Smooth muscle cell of the pulmonary artery (primary cell): ENCODE results near the gene BCL7C. TPM values are rescaled to one million over a fixed set of nuclear protein-coding genes. Genes with fewer than 3 reads are reported as not detected.

Experiments
- total RNA-seq: library from RNA; depleted of rRNA; stranded (reverse); fragments of >200 nt; gene quantifications from 2 replicates; pipeline ENCODE4 v1.2.3, GENCODE V29; 2014

BCL7C gene
- total RNA-seq = 27.1 and 29.3 TPM in 2 replicates

DNA sequence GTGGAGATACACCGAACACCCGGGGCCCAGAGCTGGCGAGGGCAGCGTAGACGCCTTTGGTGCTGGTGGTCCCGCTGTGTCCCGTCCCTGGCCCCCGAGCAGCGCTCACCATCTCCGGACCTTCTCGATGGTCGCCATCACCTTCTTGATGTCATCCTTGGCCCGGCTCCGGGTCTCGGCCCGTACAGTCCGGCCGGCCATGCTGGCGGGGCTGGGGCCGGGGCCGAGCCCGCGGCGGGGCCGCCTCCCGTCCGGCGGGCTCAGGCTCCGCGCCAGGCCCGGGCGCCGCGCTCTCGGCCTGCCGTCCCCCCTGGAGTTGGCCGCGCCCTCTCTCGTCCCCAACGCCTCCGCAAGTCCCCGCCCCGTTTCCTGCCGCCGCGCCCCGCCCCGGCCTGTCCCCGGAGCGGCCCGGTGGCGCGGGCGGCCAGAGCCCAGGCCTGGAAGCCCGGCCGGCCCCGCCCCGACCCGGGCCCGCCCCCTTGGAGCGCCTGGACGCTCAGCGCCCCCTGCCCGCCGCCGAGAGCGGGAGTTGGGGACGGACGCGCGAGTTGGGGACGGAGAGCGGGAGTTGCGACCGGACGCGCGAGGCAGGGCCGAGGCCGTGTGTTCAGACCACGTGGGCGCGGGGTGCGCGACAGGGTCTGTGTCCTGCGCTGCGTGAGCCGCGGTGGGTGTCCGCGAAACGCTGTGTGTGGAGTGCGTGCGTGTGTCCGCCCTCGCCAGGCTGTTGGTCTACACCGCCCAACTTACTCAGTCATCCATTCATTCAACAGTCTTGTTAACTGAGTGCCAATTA lies at the start of gene BCL7C:
TSS of gene BCL7C (minus strand) at position 334 of the 796 bp plus-strand sequence. CDS start at position 201, 133 bp downstream.

DNA sequence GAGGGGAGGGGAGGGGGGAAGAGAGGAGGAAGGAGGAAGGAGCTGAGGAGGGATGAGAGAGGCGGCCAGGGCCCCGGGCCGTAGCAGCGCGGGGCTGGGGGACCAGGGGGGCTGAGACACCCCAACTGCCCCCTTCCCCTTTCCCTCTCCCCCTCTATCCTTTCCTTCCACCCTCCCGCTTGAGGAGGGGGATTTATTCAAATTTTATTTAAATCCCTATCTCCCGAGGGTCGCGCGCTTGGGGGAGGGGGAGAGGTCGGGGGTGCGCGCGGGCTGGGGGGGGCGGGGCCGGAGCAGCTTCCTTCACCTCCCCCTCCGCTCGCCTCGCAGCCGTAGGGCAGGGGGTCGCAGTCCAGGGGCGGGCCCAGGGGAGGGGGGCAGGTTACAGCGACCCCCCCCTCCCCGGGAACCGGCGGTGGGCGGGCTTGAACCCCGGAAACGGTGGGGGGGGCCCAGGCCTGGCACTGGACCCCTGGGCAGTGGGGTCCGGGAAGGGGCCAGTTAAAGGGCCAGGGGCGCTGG lies 29.7 kb upstream of the BCL7C start, which contains the start of gene FBXL19:
TSS of gene FBXL19 (plus strand) at position 19 of the 522 bp plus-strand sequence. CDS start 2,183 bp downstream, outside the sequence.

DNA sequence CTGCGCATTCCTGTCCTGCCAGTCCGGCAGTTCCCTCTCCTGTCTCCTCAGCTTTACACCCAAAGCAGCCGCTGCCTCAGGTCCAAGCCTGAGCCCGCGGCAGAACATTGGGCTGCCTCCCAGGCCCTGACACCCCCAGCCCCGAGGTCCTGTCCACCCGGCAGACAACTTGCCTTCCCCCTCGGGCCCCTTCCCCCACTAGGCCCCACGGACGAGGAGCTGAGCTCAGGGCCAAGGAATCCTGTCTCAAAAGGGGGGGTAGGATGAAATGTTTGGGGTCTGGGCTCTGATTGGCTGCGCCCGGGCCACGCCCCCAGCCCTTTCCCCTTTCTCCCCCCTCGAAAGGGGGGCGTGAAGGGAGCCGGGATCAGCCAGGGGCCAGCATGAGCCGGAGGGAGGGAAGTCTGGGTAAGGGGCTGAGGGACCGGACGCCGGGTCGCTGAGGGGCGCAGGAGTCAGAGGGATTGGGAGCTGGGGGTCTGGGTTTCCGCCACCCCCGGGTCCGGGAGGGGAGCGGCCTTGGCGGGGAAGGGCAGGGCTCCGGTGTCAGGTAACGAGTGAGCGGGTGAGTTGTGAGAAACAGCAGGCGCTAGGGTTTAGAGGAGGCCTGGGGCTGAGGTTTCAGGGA lies 2.5 kb upstream of the BCL7C start, which contains the start of gene CTF1:
TSS of gene CTF1 (plus strand) at position 354 of the 628 bp plus-strand sequence. CDS start at position 384, 30 bp downstream.

Other genes starting within 250 kb of the BCL7C start
- 8.9 and 9.3 TPM in 2 replicates for gene PRR14, start 243.1 kb downstream of the BCL7C start, total RNA-seq
- gene FBRS, start 235.6 kb downstream of the BCL7C start, total RNA-seq = 21.6 and 22.4 TPM in 2 replicates
- gene SRCAP, start 194.9 kb downstream of the BCL7C start, total RNA-seq = 53.4 and 62.1 TPM in 2 replicates
- gene PHKG2, start 145.7 kb downstream of the BCL7C start, total RNA-seq = 16.4 and 17.3 TPM in 2 replicates
- 0.91 and 1.3 TPM in 2 replicates for gene CFAP119, start 132.0 kb downstream of the BCL7C start, total RNA-seq
- 66.7 and 74.9 TPM in 2 replicates for gene RNF40, start 131.8 kb downstream of the BCL7C start, total RNA-seq
- gene ZNF629, start 106.9 kb downstream of the BCL7C start, total RNA-seq = 9.8 and 11.0 TPM in 2 replicates
- gene CTF1, start 2.5 kb upstream of the BCL7C start, total RNA-seq = 4.0 and 5.1 TPM in 2 replicates
- gene FBXL19, start 29.5 kb upstream of the BCL7C start, total RNA-seq = 14.7 and 18.5 TPM in 2 replicates
- 46.9 and 58.4 TPM in 2 replicates for gene ORAI3, start 55.0 kb upstream of the BCL7C start, total RNA-seq
- gene SETD1A, start 63.7 kb upstream of the BCL7C start, total RNA-seq = 2.8 and 4.4 TPM in 2 replicates
- 28.9 and 50.4 TPM in 2 replicates for gene HSD3B7, start 91.1 kb upstream of the BCL7C start, total RNA-seq
- gene STX1B, start 116.6 kb upstream of the BCL7C start, total RNA-seq = 0.85 and 2.6 TPM in 2 replicates
- gene STX4, start 139.5 kb upstream of the BCL7C start, total RNA-seq = 25.5 and 36.9 TPM in 2 replicates
- 7.0 and 9.8 TPM in 2 replicates for gene ZNF668, start 180.2 kb upstream of the BCL7C start, total RNA-seq
- gene ZNF646, start 180.3 kb upstream of the BCL7C start, total RNA-seq = 17.5 TPM in 2 replicates
- gene PRSS53, start 194.9 kb upstream of the BCL7C start, total RNA-seq = 4.8 and 6.0 TPM in 2 replicates
- 248 and 295 TPM in 2 replicates for gene VKORC1, start 200.7 kb upstream of the BCL7C start, total RNA-seq
- gene BCKDK, start 214.3 kb upstream of the BCL7C start, total RNA-seq = 34.1 and 46.7 TPM in 2 replicates
- 41.5 and 41.6 TPM in 2 replicates for gene KAT8, start 223.6 kb upstream of the BCL7C start, total RNA-seq
- gene PRSS8, start 241.7 kb upstream of the BCL7C start, total RNA-seq = not detected in 2 replicates